Esophagus muscularis mucosa (tissue), 4 donors: ENCODE measurements around the gene LHX2. TPM values are rescaled to one million over a fixed set of nuclear protein-coding genes. Genes with fewer than 3 reads are reported as not detected.

ENCODE experiments used
- DNase-seq: peaks from one replicate; pipeline ENCODE4 v3.0.0-alpha.2; 2017; ENCODE audit errors: extremely low spot score
- H3K27ac ChIP-seq, 4 donors: fragments of 200-600 bp; sonication (generic); replicated peaks in 1 of 4; 1 replicate in 3 of 4; 2 replicates in 1 of 4; pipeline ENCODE4 v1.5.1; 2016 to 2019; ENCODE audit warnings: mild to moderate bottlenecking in 1 of 4
- H3K27me3 ChIP-seq, 4 donors: fragments of 200-600 bp; sonication (generic); one replicate each; pipeline versions ENCODE4 v1.5.1 to v1.6.0; 2016 to 2019
- H3K36me3 ChIP-seq, 4 donors: fragments of 200-600 bp; sonication (generic); one replicate each; pipeline ENCODE4 v1.5.1; 2016 to 2019
- H3K4me1 ChIP-seq, 4 donors: fragments of 200-600 bp; sonication (generic); one replicate each; pipeline ENCODE4 v1.5.1; 2016 to 2019
- H3K4me3 ChIP-seq, 4 donors: fragments of 200-600 bp; sonication (generic); 1 replicate in 2 of 4; 2 replicates in 2 of 4; pipeline ENCODE4 v1.5.1; 2016 to 2019; ENCODE audit warnings: mild to moderate bottlenecking in 4 of 4, moderate library complexity in 1 of 4
- H3K9me3 ChIP-seq, 4 donors: fragments of 200-600 bp; sonication (generic); 1 replicate in 3 of 4; 2 replicates in 1 of 4; pipeline ENCODE4 v1.5.1; 2016 to 2019
- CTCF ChIP-seq, 3 experiments: fragments of 200-600 bp in 2 of 3; fragments of 450-650 bp in 1 of 3; sonication (generic) in 2 of 3; IDR thresholded peaks; one replicate each; pipeline ENCODE4 v1.5.1; 2017 to 2019; ENCODE audit warnings: antibody characterized with exemption in 3 of 3, mild to moderate bottlenecking in 2 of 3, moderate library complexity in 1 of 3
- EP300 ChIP-seq: sonication (generic); formaldehyde crosslinking; IDR thresholded peaks from one replicate; pipeline ENCODE4 v1.6.1; 2017; ENCODE audit warnings: antibody characterized with exemption
- POLR2A ChIP-seq: fragments of 450-650 bp; IDR thresholded peaks from one replicate; pipeline ENCODE4 v1.6.1; 2017; ENCODE audit warnings: antibody characterized with exemption, moderate library complexity, mild to moderate bottlenecking, low read depth
- POLR2AphosphoS5 ChIP-seq, 2 donors: sonication (generic); formaldehyde crosslinking; IDR thresholded peaks; one replicate each; pipeline ENCODE4 v1.6.1; 2017; ENCODE audit warnings: antibody characterized with exemption in 2 of 2
- WGBS: methylation state at CpG from one replicate; pipeline ENCODE4 v1.1.5; 2018; 5-methylcytosine and 5-hydroxymethylcytosine counted together
- intact Hi-C: fragments of 100-400 bp; cut with DNase I; formaldehyde crosslinking; loops from one replicate; pipeline ENCODE4 v1.15.1; 2023
- total RNA-seq, 4 donors: library from RNA; depleted of rRNA; stranded (reverse); fragments of >200 nt; gene quantifications; one replicate each; pipeline versions ENCODE4 v1.1.0 to v1.2.1, GENCODE V29; 2016

LHX2 gene
- total RNA-seq, 4 donors from 2014 or later, result not detected

- no peaks in the 10 kb centered on the region for H3K9me3 ChIP-seq
- TF ChIP-seq POLR2AphosphoS5 (IDR thresholded peaks at IDR 0.05), result no peak
- TF ChIP-seq EP300, result no peak
- no peak for TF ChIP-seq POLR2A
- TF ChIP-seq CTCF (IDR thresholded peaks at IDR 0.05), result no peak
- H3K36me3 ChIP-seq, result no peaks in the 10 kb centered on the region
- H3K27ac ChIP-seq, result no peak overlapping the region
- DNase-seq, result no peak
- H3K4me3 ChIP-seq, result no peak overlapping the region
- H3K27me3 ChIP-seq, result peaks cover 0 to 7% (median 0%) of the 10 kb centered on the region in 4 donors
- intact Hi-C loops, result no loop called here
- no peaks in the 10 kb centered on the region for H3K4me1 ChIP-seq
- WGBS, result 84% methylated on average over 17 of the region's 17 CpGs
Measured at GRCh38 chr9:124079176-124079925, 67.8 kb downstream of the LHX2 start.

GRCh38 chr9:124082622-124083021, 71.1 kb downstream of the LHX2 start:
- peaks cover 0 to 19% (median 0%) of the 10 kb centered on the region in 4 donors for H3K27me3 ChIP-seq
- H3K36me3 ChIP-seq, result no peaks in the 10 kb centered on the region
- DNase-seq, result no peak
- no peaks in the 10 kb centered on the region for H3K4me1 ChIP-seq
- H3K4me3 ChIP-seq, result no peak overlapping the region
- peaks cover 0 to 22% (median 7%) of the 10 kb centered on the region in 4 donors for H3K9me3 ChIP-seq
- H3K27ac ChIP-seq, result no peak overlapping the region
- no peak for TF ChIP-seq CTCF (IDR thresholded peaks at IDR 0.05)
- TF ChIP-seq POLR2A, result no peak
- TF ChIP-seq EP300, result no peak
- no peak for TF ChIP-seq POLR2AphosphoS5 (IDR thresholded peaks at IDR 0.05)
- WGBS, result 70% methylated on average over 2 of the region's 2 CpGs
- intact Hi-C loops, result no loop called here

Other genes starting within 250 kb of the LHX2 start
- gene DENND1A, start 81.6 kb upstream of the LHX2 start, total RNA-seq, result 10 to 100 TPM; 19.2 to 26.9 (median 24.0) TPM
- 10 to 100 TPM; 14.1 to 21.9 (median 15.1) TPM for gene NEK6, start 246.2 kb downstream of the LHX2 start, total RNA-seq